MCF 10A (cell line): ENCODE results near the gene SASH1. TPM values are rescaled to one million over a fixed set of nuclear protein-coding genes. Genes with fewer than 3 reads are reported as not detected.

Experiments used
- BruUV-seq: library from RNA; stranded (reverse); fragments of 400-500 nt; replicated peaks from 2 replicates; lab custom pipeline; 2021; lab: Mats Ljungman, UMichigan
- CTCF ChIA-PET: fragments of 300-600 bp; sonication (Branson Sonifier 250); formaldehyde crosslinking; extraction: SDS; loops from one replicate; lab custom pipeline; 2021; ENCODE audit warnings: antibody characterized with exemption, inconsistent platforms; lab: Yijun Ruan, JAX
- POLR2A ChIA-PET: fragments of 300-600, 350-650 bp; sonication (Branson Sonifier 250); formaldehyde crosslinking; extraction: SDS; loops from one replicate; lab custom pipeline; 2020; ENCODE audit warnings: antibody characterized with exemption, inconsistent platforms; lab: Yijun Ruan, JAX
- DNase-seq: peaks from one replicate; pipeline ENCODE4 v3.0.0-alpha.2; 2018; ENCODE audit not compliant: unreplicated experiment
- H3K27ac Mint-ChIP-seq: one replicate; pipeline ENCODE4 v1.8.0; 2022; ENCODE audit warnings: mild to moderate bottlenecking, low read depth, mixed read lengths; ENCODE audit not compliant: unreplicated experiment
- H3K27me3 Mint-ChIP-seq: one replicate; pipeline ENCODE4 v1.8.0; 2022; ENCODE audit warnings: mixed read lengths; ENCODE audit not compliant: insufficient read depth, unreplicated experiment
- H3K36me3 Mint-ChIP-seq: one replicate; pipeline ENCODE4 v1.8.0; 2022; ENCODE audit warnings: mild to moderate bottlenecking, moderate library complexity, mixed read lengths; ENCODE audit not compliant: insufficient read depth, unreplicated experiment
- H3K4me1 Mint-ChIP-seq: one replicate; pipeline ENCODE4 v1.8.0; 2022; ENCODE audit warnings: mixed read lengths; ENCODE audit not compliant: insufficient read depth, unreplicated experiment
- H3K4me3 Mint-ChIP-seq: one replicate; pipeline ENCODE4 v1.8.0; 2022; ENCODE audit warnings: mild to moderate bottlenecking, moderate library complexity, mixed read lengths; ENCODE audit not compliant: unreplicated experiment
- H3K9me3 Mint-ChIP-seq: one replicate; pipeline ENCODE4 v1.8.0; 2022; ENCODE audit warnings: mixed read lengths; ENCODE audit not compliant: unreplicated experiment
- CTCF ChIP-seq: fragments of 200-600 bp; IDR thresholded peaks from one replicate; pipeline ENCODE4 v1.8.0; 2022; ENCODE audit warnings: antibody characterized with exemption, mild to moderate bottlenecking; ENCODE audit not compliant: unreplicated experiment
- intact Hi-C: fragments of 100-400 bp; cut with micrococcal nuclease; formaldehyde crosslinking; loops from 2 replicates; pipeline ENCODE4 v1.14.1; 2022
- total RNA-seq: library from RNA; stranded (reverse); gene quantifications from 2 replicates; pipeline ENCODE4 v1.2.3, GENCODE V29; 2022

The SASH1 gene
- total RNA-seq, 1 experiment from 2014 or later: 18.4 TPM

- no peak for TF ChIP-seq CTCF
- no peak overlapping the region for H3K27ac Mint-ChIP-seq
- no peaks in the 10 kb centered on the region for H3K27me3 Mint-ChIP-seq
- intact Hi-C loops: no loop called here
- no TSS peak for BruUV-seq
- peak; percentile 73 for DNase-seq
- H3K4me1 Mint-ChIP-seq: peaks cover 18% of the 10 kb centered on the region
- no peak overlapping the region for H3K4me3 Mint-ChIP-seq
- H3K9me3 Mint-ChIP-seq: no peaks in the 10 kb centered on the region
- POLR2A ChIA-PET: interaction anchor here (0.5 kb wide), 1 partner anchor 18 kb away, joined by 4 read pairs; no protein-coding TSS in a partner anchor
- CTCF ChIA-PET: interaction anchor here (0.6 to 2.1 kb wide), 4 partner anchors 12 to 887 kb away, joined by 3 to 6 read pairs (median 3); no protein-coding TSS in a partner anchor
- no peaks in the 10 kb centered on the region for H3K36me3 Mint-ChIP-seq
These were observed 223.5 kb downstream of the SASH1 start for GRCh38 chr6:148565930-148566663.

- CTCF ChIA-PET: interaction anchor here (0.6 to 1.6 kb wide), 4 partner anchors 10 to 460 kb away, joined by 3 to 8 read pairs (median 3); no protein-coding TSS in a partner anchor
- no peak for DNase-seq
- TF ChIP-seq CTCF: no peak
- POLR2A ChIA-PET: no interaction called here
- Mint-ChIP-seq H3K4me1 (peaks cover 18% of the 10 kb centered on the region), H3K27me3 (no peaks in the 10 kb centered on the region), H3K9me3 (no peaks in the 10 kb centered on the region), H3K27ac (no peak overlapping the region), H3K36me3 (no peaks in the 10 kb centered on the region), H3K4me3 (no peak overlapping the region)
- intact Hi-C loops: no loop called here
- no TSS peak for BruUV-seq
These were observed 224.2 kb downstream of the SASH1 start for GRCh38 chr6:148566664-148567350.

GRCh38 chr6:148570456-148570855 lies 227.8 kb downstream of the SASH1 start:
- DNase-seq: no peak
- H3K9me3 Mint-ChIP-seq: no peaks in the 10 kb centered on the region
- H3K4me3 Mint-ChIP-seq: no peak overlapping the region
- no peaks in the 10 kb centered on the region for H3K27me3 Mint-ChIP-seq
- ChIA-PET CTCF (interaction anchor here (1.0 to 2.1 kb wide), 4 partner anchors 11 to 456 kb away, joined by 3 to 10 read pairs (median 4); no protein-coding TSS in a partner anchor), POLR2A (interaction anchor here (0.7 kb wide), 1 partner anchor 103 kb away, joined by 3 read pairs; no protein-coding TSS in a partner anchor)
- H3K27ac Mint-ChIP-seq: no peak overlapping the region
- no peaks in the 10 kb centered on the region for H3K36me3 Mint-ChIP-seq
- no TSS peak for BruUV-seq
- intact Hi-C loops: no loop called here
- no peak for TF ChIP-seq CTCF
- peaks cover 17% of the 10 kb centered on the region for H3K4me1 Mint-ChIP-seq
